ENCODE results near the gene CFAP299.
A peak's percentile ranks its signal among the peaks of the same experiment; 100 is the strongest.

DNA sequence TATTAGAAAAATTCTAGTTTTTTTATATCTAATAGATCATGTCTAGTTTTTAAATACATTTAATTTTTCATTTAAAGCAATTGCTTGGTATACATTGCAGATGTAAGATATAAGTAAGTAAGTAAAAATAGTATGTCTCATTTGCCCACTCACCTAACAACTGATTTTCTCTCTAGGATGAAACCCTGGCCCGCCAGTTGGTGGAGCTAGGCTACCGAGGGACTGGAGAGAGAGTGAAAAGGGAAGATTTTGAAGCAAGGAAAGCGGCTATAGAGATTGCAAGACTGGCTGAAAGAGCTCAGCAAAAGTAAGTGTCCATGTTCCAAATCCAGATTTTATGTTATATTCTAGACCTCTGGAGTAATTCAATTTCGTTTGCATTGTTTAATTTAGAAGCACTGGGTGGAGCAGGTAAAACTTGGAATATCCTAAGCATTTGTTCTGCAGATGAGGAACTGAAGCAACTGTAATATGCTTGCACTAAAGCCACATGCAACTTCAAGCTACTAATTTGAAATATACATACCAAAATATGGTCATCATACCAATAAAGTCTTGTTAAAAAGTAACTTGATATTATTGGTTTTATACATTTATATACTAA, 27.1 kb downstream of the CFAP299 start:
- TF ChIP-seq POLR2A (IDR thresholded peaks at IDR 0.05) (no peak), CTCF (IDR thresholded peaks at IDR 0.05 in 8 of 11, conservative IDR thresholded peaks at IDR 0.05 in 3 of 11) (peak in 7 of 11 experiments; percentile 6 to 41 (median 26))
